ENCODE data around the gene B2M.
A peak's percentile ranks its signal among the peaks of the same experiment; 100 is the strongest.
"Not testable (repeated sequence)": the region's sequence is repeated elsewhere in the genome, so short reads cannot be mapped to it uniquely, and the experiment has no call there.

The B2M gene

GRCh38 chr15:44700676-44701075 lies 10.6 kb upstream of the B2M start:
- DNase-seq, result not testable (repeated sequence)

GRCh38 chr15:44705986-44706385 lies 5.3 kb upstream of the B2M start:
- no peak for DNase-seq

- no peak for DNase-seq
Measured at GRCh38 chr15:44706401-44706800, 4.9 kb upstream of the B2M start.

- no peak for DNase-seq
Measured at GRCh38 chr15:44706946-44707636, 4.2 kb upstream of the B2M start.

GRCh38 chr15:44710236-44711095 lies 851 bp upstream of the B2M start:
- DNase-seq, result no peak

- DNase-seq, result no peak
Measured at GRCh38 chr15:44711743-44712345, 527 bp downstream of the B2M start.

- no peak for DNase-seq
Measured at GRCh38 chr15:44712346-44713005, 1.2 kb downstream of the B2M start.

GRCh38 chr15:44713006-44713966 lies 2.0 kb downstream of the B2M start:
- DNase-seq, result no peak

- DNase-seq, result no peak
Measured at GRCh38 chr15:44715142-44715796, 4.0 kb downstream of the B2M start.

GRCh38 chr15:44715797-44716334 lies 4.5 kb downstream of the B2M start:
- DNase-seq, result no peak

GRCh38 chr15:44716983-44717602 lies 5.8 kb downstream of the B2M start:
- DNase-seq, result no peak

GRCh38 chr15:44718180-44718926 lies 7.0 kb downstream of the B2M start:
- no peak for DNase-seq

- no peak for DNase-seq
Measured at GRCh38 chr15:44718927-44719292, 7.6 kb downstream of the B2M start.

- DNase-seq, result peak; percentile 7
Measured at GRCh38 chr15:44719293-44719999, 8.1 kb downstream of the B2M start.

- not testable (repeated sequence) for DNase-seq
Measured at GRCh38 chr15:44720000-44720435, 8.7 kb downstream of the B2M start.

GRCh38 chr15:44720460-44721176 lies 9.3 kb downstream of the B2M start:
- DNase-seq, result no peak

GRCh38 chr15:44722011-44722410 lies 10.7 kb downstream of the B2M start:
- no peak for DNase-seq

GRCh38 chr15:44726136-44726535 lies 14.8 kb downstream of the B2M start:
- no peak for DNase-seq
